Vagina (tissue), 2 donors: ENCODE data around the gene ACTR6.

Experiments used
- CTCF ChIP-seq, 3 experiments: fragments of 450-650 bp in 2 of 3; fragments of 200-600 bp in 1 of 3; sonication (generic) in 1 of 3; IDR thresholded peaks; one replicate each; pipeline ENCODE4 v1.5.1; 2017 to 2019; ENCODE audit warnings: antibody characterized with exemption in 3 of 3, mild to moderate bottlenecking in 2 of 3, moderate library complexity in 2 of 3
- POLR2A ChIP-seq, 2 donors: fragments of 450-650 bp; IDR thresholded peaks; one replicate each; pipeline ENCODE4 v1.6.1; 2017; ENCODE audit warnings: antibody characterized with exemption in 2 of 2, mild to moderate bottlenecking in 2 of 2, moderate library complexity in 2 of 2

DNA sequence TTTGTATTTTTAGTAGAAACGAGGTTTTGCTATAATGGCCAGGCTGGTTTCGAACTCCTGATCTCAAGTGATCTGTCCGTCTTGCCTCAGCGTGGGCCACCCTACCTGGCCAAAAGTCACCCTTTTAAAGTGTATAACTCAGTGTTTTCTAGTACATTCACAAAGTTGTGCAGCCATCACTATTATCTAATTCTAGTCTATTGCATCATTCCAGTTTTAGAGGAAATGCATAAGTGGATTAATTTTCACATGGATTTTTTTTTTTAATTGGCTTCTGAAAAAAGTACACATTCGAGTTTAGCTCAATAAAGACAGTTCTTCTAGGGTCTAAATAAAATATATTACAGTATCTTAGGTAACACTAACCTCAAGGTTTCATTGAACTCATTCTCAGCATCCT, 62.5 kb downstream of the ACTR6 start:
- TF ChIP-seq CTCF (IDR thresholded peaks at IDR 0.05) (no peak), POLR2A (IDR thresholded peaks at IDR 0.05) (no peak)
